Fibroblast of skin of right quadriceps (primary cell): ENCODE measurements around the gene CCL14.
"Not testable (repeated sequence)": the region's sequence is repeated elsewhere in the genome, so short reads cannot be mapped to it uniquely, and the experiment has no call there.

Source experiments
- DNase-seq: peaks from one replicate; pipeline ENCODE4 v3.0.0-alpha.2; 2013

Gene CCL14

DNA sequence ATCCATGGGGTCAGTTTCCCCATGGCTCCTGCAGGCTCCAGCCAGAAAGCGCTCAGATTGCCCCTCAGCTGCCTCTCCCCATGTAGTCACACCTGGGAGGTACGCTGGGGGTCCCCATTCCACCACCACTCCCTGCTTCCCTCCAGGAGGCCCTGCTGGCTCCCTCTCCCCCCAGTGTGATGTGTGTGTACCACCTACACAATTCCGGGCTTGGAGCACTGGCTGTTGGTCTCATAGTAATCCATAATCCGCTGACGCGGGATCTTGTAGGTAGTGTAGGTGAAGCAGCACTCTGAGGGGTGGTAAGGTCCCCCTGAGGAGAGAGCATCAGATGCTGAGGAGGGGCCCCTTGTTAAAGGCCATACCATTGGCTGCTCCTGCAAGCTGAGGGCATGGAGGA is 2.4 kb downstream of the CCL14 start:
- DNase-seq, result no peak

DNA sequence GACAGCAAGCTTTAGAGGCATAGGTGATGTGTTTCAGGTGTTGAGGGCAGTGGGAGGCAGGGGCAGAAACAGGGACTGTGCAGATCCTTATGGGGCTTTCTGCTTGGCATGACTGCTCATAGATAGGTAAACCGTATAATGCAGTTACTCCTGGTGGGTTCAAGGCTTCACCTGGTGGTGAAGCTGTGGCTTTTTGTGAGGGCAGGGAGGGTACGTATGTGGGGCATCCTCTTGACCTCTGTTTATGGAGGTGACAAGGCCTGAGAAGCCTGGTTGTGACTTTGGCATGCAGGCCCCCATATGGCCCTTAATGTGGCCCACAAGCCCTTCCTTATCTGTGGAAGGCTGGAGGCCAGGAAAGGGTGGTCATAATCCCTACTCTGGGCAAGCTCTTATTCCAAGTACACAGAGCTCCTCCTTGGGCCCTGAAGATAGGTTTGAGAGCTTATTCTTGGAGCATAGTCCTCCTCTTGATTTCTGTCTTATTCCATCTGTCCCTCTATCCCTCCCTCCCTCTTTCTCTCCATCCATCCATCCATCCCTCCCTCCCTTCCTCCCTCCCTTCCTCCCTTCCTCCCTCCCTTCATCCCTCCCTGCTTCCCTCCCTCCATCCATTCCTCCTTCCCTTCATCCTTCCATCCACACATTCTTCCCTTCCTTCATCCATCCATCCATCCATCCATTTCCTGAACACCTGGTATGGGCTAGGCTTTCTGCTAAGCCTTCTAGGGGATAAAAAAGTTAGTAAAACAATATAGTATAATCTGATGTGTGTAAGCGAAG is 3.9 kb downstream of the CCL14 start:
- DNase-seq, result no peak

DNA sequence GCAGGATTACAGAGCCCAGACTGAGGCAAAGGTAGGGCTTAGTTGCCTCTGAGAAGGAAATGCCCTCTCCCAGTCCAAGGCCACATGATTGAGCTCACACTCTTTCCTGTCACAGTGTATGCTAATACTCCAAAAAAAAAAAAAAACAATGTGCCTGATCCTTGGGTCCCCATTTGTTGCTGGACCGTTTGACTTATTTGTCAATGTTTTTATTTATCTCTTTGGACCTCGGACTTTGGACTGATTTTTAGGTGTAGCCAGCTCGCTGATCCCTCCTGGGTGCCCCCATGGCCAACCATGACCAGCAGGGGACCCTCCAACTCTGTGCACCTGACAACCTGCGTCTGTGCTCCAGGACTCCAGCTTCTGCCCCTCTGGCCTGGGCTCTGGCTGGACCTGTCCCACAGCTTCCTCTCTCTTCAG is 4.6 kb downstream of the CCL14 start:
- no peak for DNase-seq

DNA sequence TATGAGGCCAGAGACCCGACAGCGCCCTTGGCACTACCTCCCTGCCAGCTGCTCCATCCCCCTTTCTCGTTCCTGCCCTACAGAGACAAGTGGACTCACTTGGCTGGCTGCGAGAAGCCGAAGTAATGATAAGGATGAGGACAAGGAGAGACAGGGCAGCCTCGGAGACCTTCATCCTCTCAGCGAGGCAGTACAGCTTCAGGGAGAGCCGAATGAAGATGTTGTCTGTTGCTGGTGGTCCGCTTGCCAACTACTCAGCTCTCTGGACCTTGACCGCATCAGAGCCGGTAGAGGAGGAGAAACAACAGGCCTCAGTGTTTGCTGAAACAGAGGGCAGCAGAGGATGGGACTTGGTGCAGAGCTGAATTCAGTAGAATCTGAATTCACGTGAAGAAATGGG is 5.3 kb downstream of the CCL14 start, which contains the start of gene CCL16:
TSS of gene CCL16 (minus strand) at position 252 of the 400 bp plus-strand sequence. CDS start at position 175, 77 bp downstream.
- no peak for DNase-seq

DNA sequence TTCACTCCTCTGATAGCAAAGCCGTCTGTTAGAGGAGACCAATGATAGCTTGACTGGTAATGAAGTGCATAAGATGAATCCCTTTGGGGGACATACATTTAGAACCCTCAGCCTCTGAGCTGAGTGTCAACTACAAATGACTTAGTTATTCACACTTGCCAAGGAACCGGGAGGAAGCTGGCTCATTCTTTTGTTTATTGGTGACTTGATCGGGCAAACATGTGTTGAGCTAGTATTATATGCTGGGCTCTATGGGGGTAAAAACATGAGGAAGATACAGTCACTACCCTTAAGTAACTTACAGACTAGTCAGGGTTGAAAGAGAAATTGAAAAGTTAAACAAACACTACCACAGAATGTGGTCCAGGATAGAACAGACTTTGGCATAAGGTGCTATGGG is 8.2 kb downstream of the CCL14 start:
- DNase-seq, result no peak

DNA sequence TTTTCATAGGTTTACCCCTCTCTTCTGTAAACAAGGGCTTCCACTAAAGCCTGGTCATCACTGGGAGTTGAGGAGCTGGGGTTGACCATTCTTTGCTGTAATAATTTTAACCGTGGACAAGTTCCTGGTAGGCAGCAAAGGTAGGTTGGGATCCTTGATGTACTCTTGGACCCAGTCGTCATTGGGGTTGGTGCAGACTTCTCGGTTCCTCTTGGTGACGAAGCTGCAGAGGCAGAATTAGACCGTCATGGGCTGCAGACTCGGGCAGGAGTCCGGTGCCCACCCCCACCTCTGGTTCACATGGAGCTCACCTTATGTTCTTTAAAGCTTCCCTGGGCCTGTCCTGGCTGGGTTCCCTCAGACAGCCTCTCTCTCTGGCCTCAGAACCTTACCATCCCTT is 9.0 kb downstream of the CCL14 start:
- DNase-seq, result no peak

DNA sequence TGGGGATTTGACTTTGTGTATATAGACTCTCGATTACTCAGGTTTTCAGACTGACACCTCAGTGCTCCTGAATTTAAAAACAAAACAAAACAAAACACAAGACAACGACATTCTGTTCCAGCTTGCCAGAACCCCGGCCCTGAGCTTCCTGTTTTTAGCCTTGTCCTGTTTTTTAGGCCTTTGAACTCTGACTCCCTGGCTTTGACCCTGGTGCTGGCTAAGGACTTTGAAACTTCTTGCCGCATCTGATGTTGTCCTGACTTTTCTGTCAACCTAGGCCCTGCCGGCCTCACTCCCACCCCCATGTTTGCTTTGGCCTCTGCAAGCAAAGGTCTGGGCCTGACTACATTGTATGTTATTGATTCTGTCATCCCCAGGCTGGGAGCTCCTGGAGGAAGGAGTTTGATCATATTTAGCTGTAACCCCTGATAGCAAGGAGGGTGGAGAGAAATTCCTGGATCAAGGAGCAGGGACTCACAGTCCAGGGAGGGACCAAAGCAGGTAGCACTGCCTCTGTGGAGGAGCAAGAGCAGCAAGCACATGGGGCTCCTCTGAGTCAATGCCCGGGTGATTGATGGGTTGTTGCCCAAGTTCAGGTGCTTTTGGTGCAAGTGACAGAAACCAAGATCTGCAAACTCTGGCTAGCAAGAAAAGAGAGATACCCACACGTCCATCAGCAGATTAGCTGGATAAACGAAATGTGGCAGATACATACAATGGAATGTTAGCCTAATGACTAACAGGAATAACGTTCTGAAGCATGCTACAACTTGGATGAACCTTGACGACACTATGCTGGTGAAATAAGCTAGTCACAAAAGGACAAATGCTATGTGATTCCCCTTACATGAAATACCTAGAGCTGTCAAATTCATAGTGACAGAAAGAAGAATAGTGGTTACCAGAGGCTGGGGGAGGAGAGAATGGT is 12.9 kb downstream of the CCL14 start:
- no peak for DNase-seq

DNA sequence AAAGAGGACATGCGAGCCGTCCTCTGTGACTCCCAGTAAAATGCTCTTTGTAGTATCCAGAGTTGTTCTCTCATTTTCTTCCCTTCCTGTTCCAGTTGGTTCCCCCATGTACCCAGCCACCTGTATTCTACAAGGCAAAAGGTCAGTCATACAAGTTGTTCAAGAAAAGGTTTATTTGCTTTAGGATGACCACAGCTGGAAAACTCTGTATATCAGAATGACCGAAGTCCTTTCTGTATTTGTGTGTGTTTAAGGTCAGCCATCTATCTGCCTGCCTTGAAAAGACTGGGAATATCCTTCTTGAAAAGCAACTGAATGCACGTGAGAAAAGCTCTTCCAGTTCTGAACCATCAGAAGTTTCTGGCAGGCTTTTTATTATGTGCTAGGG is 13.6 kb downstream of the CCL14 start:
- no peak for DNase-seq

DNA sequence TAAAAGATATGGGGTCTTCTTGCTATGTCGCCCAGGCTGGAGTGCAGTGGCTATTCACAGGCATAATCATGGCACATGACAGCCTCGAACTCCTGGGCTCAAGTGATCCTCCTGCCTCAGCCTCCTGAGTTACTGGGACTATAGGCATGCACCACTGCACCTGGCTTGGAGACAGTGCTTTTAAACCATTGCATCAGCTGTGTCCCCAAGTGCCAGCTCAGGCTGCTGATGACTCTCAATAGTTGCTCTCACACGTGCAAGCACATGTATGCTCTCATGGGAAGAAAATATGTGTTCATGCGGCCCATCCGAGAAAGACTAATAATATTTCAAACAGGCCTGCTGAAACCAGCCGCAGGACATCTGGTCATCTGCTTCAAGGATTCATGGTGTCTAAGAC is 14.0 kb downstream of the CCL14 start:
- DNase-seq, result no peak

DNA sequence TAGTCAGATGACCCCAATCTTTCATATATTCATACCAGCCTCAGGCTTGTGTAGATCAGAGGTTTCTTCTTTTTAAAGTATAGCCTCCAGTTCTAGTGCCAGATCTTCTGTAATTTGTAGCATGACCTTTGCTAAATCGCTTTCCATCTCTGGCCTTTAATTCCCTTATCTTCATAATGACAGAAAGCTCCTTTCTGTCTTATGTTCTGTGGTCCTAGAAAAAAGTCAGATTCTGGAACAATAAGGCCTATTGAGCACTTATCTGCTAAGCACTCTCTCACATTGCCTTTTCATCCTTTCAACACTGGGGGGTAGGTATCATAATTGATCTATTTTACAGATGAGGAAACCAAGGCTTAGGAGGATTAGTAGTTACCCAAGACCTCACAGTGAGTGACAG is 14.5 kb downstream of the CCL14 start:
- DNase-seq, result no peak

DNA sequence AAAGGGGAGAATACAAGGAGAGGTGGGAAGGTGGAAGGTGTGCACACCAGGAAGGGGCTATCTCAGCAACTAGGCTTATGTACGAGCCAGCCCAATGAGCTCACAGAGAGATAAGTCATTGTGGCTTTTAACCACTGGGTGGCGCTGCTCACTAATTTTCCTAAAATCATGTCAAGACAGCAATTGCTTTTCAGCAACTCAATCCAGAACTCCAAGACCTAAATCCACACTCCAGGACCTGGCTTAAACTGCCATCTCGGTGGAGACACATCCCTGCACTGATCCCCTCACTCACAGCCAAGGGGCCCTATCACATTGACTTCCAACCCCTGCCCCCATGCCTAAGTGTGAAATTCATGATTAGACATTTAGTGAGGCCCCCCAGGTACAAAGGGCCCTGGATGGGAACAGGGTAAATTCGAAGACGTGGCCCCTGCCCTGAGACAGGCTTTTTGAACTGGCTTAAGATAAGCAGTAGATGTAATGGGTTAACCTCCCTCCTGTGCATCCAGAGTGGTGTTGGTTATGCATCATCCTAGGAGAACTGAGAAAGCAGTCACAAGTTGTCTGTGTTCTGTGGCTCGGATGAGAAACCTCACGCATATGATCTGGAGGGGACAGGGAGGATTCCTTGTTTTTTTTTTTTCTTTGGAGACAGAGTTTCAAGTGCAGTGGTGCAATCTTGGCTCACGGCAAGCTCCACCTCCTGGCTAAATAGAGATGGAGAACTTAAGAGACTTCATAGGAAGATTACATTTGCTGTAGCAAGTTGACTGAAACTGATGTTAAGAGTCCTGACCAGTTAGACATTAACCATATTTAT is 16.8 kb downstream of the CCL14 start:
- peak; percentile 61 for DNase-seq

DNA sequence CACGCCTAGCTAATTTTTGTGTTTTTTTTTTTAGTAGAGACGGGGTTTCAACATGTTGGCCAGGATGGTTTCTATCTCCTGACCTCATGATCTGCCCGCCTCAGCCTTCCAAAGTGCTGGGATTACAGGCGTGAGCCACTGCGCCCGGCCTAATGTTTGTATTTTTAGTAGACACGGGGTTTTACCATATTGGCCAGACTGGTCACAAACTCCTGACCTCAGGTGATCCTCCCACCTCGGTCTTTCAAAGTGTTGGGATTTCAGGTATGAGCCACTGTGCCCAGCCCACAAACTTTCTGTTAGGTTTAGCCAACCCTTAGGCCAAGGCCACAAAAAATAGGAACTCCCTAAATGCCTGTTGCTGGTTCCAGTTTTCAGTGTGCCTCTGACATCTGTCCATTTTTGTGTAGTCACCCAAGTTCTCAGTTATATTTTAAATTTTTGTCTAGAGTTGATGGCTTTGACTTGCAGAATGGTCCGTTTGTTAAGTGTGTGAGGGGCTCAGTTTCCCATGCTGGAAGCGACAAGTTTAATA is 17.9 kb downstream of the CCL14 start:
- no peak for DNase-seq

DNA sequence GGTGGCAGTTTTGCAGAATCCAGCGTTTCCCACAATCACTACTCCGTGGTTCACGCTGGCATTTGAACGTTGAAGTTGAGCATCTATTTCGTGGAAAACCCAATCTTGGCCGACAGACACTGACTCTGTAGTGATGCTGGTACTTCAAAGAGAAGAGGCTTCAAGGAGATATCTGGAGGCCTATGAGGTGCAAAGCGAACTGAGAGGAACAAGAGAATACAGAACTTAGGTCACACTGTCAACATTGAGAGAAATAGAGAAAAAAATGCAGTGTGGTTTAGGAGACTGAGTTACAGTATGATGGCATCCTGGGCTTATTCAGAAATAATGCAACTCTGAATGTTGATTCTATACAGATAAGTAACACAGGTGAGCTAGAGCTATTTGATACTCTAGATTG is 21.3 kb downstream of the CCL14 start:
- no peak for DNase-seq

DNA sequence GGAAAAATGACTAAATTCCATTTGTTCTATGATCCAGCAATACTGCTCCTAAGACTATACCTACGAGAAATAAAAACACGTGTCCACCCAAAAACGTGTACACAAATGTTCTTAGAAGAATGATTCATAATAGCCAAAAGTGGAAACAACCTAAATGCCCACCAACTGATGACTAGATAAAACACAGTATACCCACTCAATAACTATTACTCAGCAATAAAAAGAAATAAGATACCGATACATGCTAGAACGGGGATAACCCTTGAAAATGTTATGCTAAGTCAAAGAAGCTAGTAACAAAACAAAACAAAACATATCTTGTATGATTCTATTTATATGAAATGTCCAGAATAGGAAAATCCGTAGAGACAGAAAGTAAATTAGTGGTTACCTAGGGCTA is 22.9 kb downstream of the CCL14 start:
- no peak for DNase-seq

DNA sequence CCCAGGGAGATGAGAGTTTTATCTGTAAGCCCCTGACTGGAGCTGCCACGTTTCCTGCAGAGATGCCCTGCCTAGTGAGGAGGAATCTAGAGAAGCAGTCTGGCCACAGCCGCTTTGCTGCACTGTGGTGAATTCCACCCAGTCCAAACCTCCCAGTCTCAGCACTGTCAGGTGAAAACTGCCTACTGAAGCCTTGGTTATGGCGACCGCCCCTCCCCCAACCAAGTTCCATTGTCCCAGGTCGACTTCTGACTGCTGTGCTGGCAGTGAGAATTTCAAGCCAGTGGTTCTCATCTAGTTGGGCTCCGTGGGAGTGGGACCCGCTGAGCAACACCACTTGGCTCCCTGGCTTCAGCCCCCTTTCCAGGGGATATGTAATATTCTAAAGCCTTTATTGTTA is 32.8 kb downstream of the CCL14 start:
- no peak for DNase-seq

DNA sequence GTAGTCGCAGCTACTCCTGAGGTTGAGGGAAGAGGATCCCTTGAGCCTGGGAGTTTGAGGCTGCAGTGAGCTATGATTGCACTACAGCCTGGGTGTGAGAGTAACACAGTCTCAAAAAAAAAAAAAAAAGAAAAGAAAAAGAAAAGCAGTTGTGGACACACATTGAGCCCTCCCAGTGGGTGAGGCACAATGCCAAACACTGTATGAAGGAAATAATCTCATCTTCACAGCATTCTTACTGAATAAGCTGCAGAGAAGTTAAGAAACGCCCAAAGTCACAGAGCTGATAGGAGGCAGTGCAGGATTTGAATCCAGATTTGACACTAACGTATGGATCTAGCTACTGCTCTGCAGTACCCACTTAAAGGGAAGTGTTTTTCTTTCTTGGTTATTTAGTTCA is 37.1 kb downstream of the CCL14 start:
- no peak for DNase-seq

DNA sequence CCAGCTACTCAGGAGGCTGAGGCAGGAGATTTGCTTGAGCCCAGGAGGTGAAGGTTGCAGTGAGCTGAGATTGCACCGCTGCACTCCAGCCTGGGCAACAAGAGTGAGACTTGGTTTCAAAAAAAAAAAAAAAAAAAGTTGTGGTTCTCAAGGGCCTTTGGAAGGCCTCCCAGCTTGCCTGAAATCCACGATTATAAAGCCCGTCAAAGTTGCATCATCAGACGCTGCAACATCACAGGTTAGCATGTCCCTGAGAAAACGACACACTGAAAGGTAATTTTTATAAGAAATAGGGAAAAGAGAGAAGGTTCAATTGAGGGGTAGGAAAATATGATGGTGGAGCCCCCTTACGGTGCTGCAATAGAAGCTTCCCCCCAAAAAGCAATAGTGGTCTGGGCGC is 38.4 kb downstream of the CCL14 start:
- no peak for DNase-seq

DNA sequence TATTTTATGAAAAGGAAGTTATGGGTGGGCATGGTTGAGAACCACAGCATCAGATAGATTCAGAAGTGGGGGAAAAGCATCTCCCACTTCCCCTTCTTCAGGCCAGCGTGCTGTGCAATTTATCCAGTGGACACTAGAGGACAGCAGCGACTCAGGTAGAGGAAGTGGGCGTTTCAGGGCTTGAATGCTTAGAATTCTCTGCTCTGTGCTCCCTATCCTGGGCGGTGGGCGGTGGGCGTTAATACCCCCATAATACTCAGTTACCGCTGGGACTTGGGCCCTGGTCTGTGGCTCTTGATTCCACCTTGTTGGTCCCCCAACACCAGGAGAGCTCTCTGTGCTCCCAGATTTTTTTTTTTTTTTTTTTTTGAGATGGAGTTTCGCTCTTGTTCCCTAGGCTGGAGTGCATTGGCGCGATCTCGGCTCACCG is 39.4 kb downstream of the CCL14 start:
- DNase-seq, result peak; percentile 28

DNA sequence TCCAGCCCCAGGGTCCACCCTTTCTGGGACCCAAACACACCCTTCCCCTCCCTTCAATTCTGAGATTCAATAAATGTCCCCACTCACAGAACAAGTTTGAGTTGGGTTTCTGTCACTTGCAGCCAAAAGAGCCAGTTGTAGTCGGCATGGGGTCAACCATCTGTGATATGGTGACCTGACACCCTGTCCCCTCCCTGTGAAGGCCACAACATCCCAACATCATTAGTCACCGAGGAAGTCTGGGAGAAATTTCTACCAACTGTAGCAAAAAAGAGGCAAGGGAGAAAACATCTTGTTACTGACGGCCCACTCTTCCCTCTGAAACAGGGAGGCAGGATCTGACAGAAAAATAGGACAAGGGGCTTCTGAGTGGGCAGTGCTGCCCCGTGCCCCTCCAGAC is 42.4 kb downstream of the CCL14 start:
- DNase-seq, result no peak

DNA sequence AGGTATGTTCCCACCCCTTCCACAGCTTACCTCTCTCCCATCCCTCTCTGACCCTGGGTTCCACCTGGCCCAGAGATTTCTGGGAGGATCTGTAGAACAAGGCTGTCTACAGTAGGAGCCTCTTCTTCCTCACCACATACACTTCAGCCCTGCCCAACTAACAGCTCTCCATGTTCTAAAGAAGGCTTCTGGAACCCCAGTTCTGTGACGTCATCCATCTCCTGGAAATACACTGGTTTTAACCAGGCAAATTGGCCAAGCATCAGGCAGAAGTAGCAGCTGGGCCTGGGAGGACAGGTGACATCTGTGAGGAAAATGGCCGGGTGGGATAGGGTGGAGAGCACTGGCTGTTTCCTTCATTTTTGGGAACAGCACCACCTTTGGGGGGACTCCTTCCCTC is 43.0 kb downstream of the CCL14 start, which contains the start of gene LYZL6:
TSS of gene LYZL6 (minus strand) at position 177 of the 400 bp plus-strand sequence. CDS start 4,357 bp downstream, outside the sequence.
- DNase-seq, result no peak

DNA sequence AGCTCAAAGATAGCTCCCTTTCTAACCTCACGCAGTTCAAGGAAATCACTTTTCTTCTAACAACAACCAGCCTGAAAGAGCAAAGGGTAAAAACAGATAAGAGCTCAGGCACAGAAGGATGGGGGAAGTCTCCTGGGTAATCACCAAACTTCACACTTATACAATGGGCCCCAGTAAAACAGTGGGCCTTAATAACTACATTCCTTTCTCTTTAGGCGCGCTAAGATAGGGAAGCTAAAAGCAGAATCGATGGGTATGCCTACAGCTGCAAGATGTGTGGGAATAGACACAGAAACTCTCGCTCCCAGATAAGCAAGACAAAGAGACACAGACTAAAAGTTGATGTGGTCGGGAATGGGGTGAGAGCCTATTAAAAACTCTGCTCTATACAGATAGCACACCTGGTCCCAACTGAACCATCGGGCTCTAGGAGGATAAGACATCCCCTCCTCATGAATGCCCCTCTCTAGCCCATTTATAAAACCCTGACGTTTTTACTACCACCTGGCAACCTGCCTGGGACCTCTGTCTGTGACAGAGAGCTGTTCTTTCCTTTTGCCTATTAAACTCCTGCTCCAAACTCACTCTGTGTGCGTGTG is 43.8 kb downstream of the CCL14 start:
- no peak for DNase-seq

DNA sequence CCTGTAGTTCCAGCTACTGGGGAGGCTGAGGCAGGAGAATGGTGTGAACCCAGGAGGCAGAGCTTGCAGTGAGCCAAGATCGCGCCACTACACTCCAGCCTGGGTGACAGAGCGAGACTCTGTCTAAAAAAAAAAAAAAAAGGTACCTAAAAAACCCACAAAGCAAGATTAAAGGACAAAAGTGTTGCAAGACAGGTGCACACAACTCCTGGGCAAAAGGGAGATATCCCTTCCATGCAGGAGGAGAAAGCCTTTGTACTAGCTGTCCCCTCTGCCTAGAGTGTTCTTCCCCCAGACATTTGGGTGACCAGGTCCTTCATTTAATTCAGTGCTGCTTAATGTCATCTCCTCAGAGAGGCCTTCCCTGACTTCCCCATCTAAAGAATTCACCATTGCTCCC is 48.0 kb downstream of the CCL14 start:
- not testable (repeated sequence) for DNase-seq
